Right lobe of liver (tissue), 6 donors: Measurements from ENCODE around the gene GTF2IRD1. TPM values are rescaled to one million over a fixed set of nuclear protein-coding genes. Genes with fewer than 3 reads are reported as not detected.
"Not testable (repeated sequence)": the region's sequence is repeated elsewhere in the genome, so short reads cannot be mapped to it uniquely, and the experiment has no call there.

ENCODE experiments used
- ATAC-seq, 4 donors: fragments of 200-7000 bp; cut with Tn5 transposase; one replicate each; pipeline ENCODE4 v1.9.1; 2020; ENCODE audit warnings: mild to moderate bottlenecking in 4 of 4, moderate library complexity in 4 of 4
- DNase-seq, 3 donors: peaks; one replicate each; pipeline ENCODE4 v3.0.0-alpha.2; 2020
- H3K27ac ChIP-seq, 3 donors: fragments of 200-600 bp; one replicate each; pipeline ENCODE4 v1.8.0; 2022
- H3K27me3 ChIP-seq, 2 donors: fragments of 200-600 bp; one replicate each; pipeline ENCODE4 v1.8.0; 2022
- H3K36me3 ChIP-seq, 4 donors: fragments of 200-600 bp; sonication (generic) in 1 of 4; one replicate each; pipeline versions ENCODE4 v1.5.1 to v1.8.0; 2017 to 2022; ENCODE audit warnings: control low read depth in 1 of 4
- H3K4me1 ChIP-seq, 4 donors: fragments of 200-600 bp; sonication (generic) in 1 of 4; one replicate each; pipeline versions ENCODE4 v1.5.1 to v1.8.0; 2017 to 2022; ENCODE audit warnings: control low read depth in 1 of 4
- H3K4me3 ChIP-seq, 3 donors: fragments of 200-600 bp; one replicate each; pipeline ENCODE4 v1.8.0; 2022
- H3K9me3 ChIP-seq, 4 donors: fragments of 200-600 bp; sonication (generic) in 1 of 4; one replicate each; pipeline versions ENCODE4 v1.5.1 to v1.8.0; 2017 to 2022; ENCODE audit warnings: control low read depth in 1 of 4
- POLR2A ChIP-seq: fragments of 450-650 bp; IDR thresholded peaks from one replicate; pipeline ENCODE4 v1.6.1; 2017; ENCODE audit warnings: antibody characterized with exemption, mild to moderate bottlenecking
- WGBS: methylation state at CpG from one replicate; pipeline ENCODE4 v1.1.6; 2018; ENCODE audit warnings: low coverage, low lambda C conversion rate; ENCODE audit not compliant: insufficient coverage; ENCODE audit errors: missing lambda C conversion rate; 5-methylcytosine and 5-hydroxymethylcytosine counted together
- intact Hi-C, 2 donors: fragments of 100-400 bp; cut with DNase I; formaldehyde crosslinking; loops; one replicate each; pipeline versions ENCODE4 v1.11.2 to v1.14.1; 2022
- total RNA-seq, 6 experiments: library from RNA; depleted of rRNA in 2 of 6; stranded (reverse); fragments of >200 nt in 2 of 6; fragmentation: NEBNext Ultra II Directional in 3 of 6; extraction: Animal tissue kit (Norgen Biotek cat#: 25700) in 3 of 6; gene quantifications; one replicate each; pipeline versions ENCODE4 v1.1.0 to v1.2.4, GENCODE V29; 2016 to 2023
- TF ChIP-seq, protein P1 (sequence below), 4 donors: fragments of 200-600 bp in 3 of 4; fragments of 450-650 bp in 1 of 4; IDR thresholded peaks; one replicate each; pipeline versions ENCODE4 v1.5.1 to v1.8.0; 2016 to 2022; ENCODE audit warnings: antibody characterized with exemption in 4 of 4, mild to moderate bottlenecking in 2 of 4
- donor health status: DM: no; HTN: yes; CAD: no.
- donor health status: DM: no; HTN: no; CAD: no.
- donor health status: DM: no; HTN: no; CAD: no.
- donor health status: DM: no; HTN: yes; CAD: no.
- donor health status: DM: no; HTN: yes; CAD: no.

Gene GTF2IRD1
- total RNA-seq, 6 experiments from 2014 or later: 1.9 to 9.8 (median 6.5) TPM

- peak in 1 of 4 donors; percentile 9 for ATAC-seq
- H3K9me3 ChIP-seq: peaks cover 0 to 6% (median 0%) of the 10 kb centered on the region in 4 donors
- H3K4me3 ChIP-seq: no peak overlapping the region
- TF ChIP-seq POLR2A: no peak
- TF ChIP-seq, protein P1, sequence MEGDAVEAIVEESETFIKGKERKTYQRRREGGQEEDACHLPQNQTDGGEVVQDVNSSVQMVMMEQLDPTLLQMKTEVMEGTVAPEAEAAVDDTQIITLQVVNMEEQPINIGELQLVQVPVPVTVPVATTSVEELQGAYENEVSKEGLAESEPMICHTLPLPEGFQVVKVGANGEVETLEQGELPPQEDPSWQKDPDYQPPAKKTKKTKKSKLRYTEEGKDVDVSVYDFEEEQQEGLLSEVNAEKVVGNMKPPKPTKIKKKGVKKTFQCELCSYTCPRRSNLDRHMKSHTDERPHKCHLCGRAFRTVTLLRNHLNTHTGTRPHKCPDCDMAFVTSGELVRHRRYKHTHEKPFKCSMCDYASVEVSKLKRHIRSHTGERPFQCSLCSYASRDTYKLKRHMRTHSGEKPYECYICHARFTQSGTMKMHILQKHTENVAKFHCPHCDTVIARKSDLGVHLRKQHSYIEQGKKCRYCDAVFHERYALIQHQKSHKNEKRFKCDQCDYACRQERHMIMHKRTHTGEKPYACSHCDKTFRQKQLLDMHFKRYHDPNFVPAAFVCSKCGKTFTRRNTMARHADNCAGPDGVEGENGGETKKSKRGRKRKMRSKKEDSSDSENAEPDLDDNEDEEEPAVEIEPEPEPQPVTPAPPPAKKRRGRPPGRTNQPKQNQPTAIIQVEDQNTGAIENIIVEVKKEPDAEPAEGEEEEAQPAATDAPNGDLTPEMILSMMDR (IDR thresholded peaks at IDR 0.05): no peak
- H3K4me1 ChIP-seq: no peaks in the 10 kb centered on the region
- no peaks in the 10 kb centered on the region for H3K36me3 ChIP-seq
- no peak overlapping the region for H3K27ac ChIP-seq
- no peak for DNase-seq
- 100% methylated on average over 1 of the region's 7 CpGs for WGBS
- no peaks in the 10 kb centered on the region for H3K27me3 ChIP-seq
- intact Hi-C loops: no loop called here
These were observed 72.2 kb downstream of the GTF2IRD1 start for GRCh38 chr7:74525881-74526280.

DNA sequence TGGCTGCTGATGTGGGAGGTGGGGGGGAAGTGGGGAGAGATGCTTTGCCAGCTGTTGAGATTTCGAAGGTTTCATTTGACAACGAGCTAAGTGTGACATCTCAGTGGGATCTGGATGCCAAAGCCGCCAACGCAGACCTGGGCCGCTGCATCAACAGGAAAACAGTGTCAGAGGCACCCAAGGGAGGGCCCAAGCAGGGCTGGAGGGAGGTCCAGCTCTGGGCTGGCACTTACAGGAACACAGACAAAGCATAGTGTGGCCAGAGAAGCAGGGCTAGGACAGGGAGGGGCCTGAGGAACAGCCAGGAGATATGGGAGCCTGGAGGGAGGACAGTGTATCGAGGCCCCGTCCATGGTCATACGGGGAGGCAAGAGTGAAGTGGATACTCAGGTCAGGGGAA, 73.1 kb downstream of the GTF2IRD1 start:
- WGBS: 85% methylated on average over 3 of the region's 8 CpGs
- intact Hi-C loops: no loop called here
- H3K36me3 ChIP-seq: no peaks in the 10 kb centered on the region
- DNase-seq (no peak), ATAC-seq (no peak)
- H3K27ac ChIP-seq: no peak overlapping the region
- no peak overlapping the region for H3K4me3 ChIP-seq
- H3K9me3 ChIP-seq: peaks cover 0 to under 1% (median 0%) of the 10 kb centered on the region in 4 donors
- H3K4me1 ChIP-seq: no peaks in the 10 kb centered on the region
- no peaks in the 10 kb centered on the region for H3K27me3 ChIP-seq
- TF ChIP-seq POLR2A: no peak

- 95% methylated on average over 4 of the region's 7 CpGs for WGBS
- Histone ChIP-seq H3K4me3 (no peak overlapping the region), H3K36me3 (no peaks in the 10 kb centered on the region), H3K27me3 (no peaks in the 10 kb centered on the region), H3K9me3 (no peaks in the 10 kb centered on the region), H3K27ac (no peak overlapping the region), H3K4me1 (no peaks in the 10 kb centered on the region)
- no peak for ATAC-seq
- no peak for DNase-seq
- intact Hi-C loops: no loop called here
- no peak for TF ChIP-seq POLR2A
These were observed 74.1 kb downstream of the GTF2IRD1 start for GRCh38 chr7:74527842-74528241.

GRCh38 chr7:74528773-74529172, 75.1 kb downstream of the GTF2IRD1 start:
- H3K4me1 ChIP-seq, H3K27me3 ChIP-seq, H3K27ac ChIP-seq, H3K9me3 ChIP-seq, ATAC-seq, DNase-seq, H3K36me3 ChIP-seq, H3K4me3 ChIP-seq, intact Hi-C loops: not testable (repeated sequence)
- 89% methylated on average over 7 of the region's 7 CpGs for WGBS

- 0% methylated on average over 1 of the region's 13 CpGs for WGBS
- H3K36me3 ChIP-seq: no peaks in the 10 kb centered on the region
- H3K4me1 ChIP-seq: peaks cover 0 to 7% (median 0%) of the 10 kb centered on the region in 4 donors
- peak; percentile 39 to 70 (median 54) for ATAC-seq
- no peaks in the 10 kb centered on the region for H3K27me3 ChIP-seq
- TF ChIP-seq, protein P1 (IDR thresholded peaks at IDR 0.05): no peak
- TF ChIP-seq POLR2A: no peak
- H3K27ac ChIP-seq: no peak overlapping the region
- H3K9me3 ChIP-seq: no peaks in the 10 kb centered on the region
- H3K4me3 ChIP-seq: no peak overlapping the region
- intact Hi-C loops: no loop called here
- peak in 2 of 3 donors; percentile 59 to 69 for DNase-seq
These were observed 82.2 kb downstream of the GTF2IRD1 start for GRCh38 chr7:74535951-74536356.

DNA sequence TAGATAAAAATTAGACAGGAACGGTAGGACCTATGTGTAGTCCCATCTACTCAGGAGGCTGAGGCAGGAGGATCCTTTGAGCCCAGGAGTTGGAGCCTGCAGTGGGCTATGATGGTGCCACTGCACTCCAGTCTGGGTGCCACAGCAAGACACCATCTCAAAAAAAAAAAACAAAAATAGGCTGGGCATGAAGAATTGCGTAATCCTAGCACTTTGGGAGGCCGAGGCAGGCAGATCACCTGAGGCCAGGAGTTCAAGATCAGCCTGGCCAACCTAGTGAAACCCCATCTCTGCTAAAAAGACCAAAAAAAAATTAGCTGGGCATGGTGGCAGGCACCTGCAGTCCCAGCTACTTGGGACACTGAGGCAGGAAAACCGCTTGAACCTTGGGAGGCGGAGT, 88.2 kb downstream of the GTF2IRD1 start:
- H3K36me3 ChIP-seq, ATAC-seq, H3K27me3 ChIP-seq, DNase-seq, H3K4me1 ChIP-seq, H3K9me3 ChIP-seq, H3K27ac ChIP-seq, H3K4me3 ChIP-seq: not testable (repeated sequence)
- 88% methylated on average over 4 of the region's 5 CpGs for WGBS
- intact Hi-C loops: loop anchor here in 1 of 2 donors (10.0 kb wide), 1 partner anchor 97 kb away; no protein-coding TSS in a partner anchor
